Measurements from ENCODE around the gene GAS6.

- TF ChIP-seq CTCF (IDR thresholded peaks at IDR 0.05) (no peak), POLR2A (IDR thresholded peaks at IDR 0.05) (no peak)
Observed at GRCh38 chr13:113809934-113810333, 53.9 kb downstream of the GAS6 start.

Measured in transverse colon (tissue), 3 donors.